Smooth muscle cell (in vitro differentiated cells): ENCODE data around the gene CREB5. TPM values are rescaled to one million over a fixed set of nuclear protein-coding genes. Genes with fewer than 3 reads are reported as not detected.

Experiments used
- DNase-seq: peaks from one replicate; lab custom pipeline; 2025; ENCODE audit not compliant: unreplicated experiment; lab: John Stamatoyannopoulos, UW
- H2AFZ ChIP-seq: fragments of 200-600 bp; sonication (generic); 2 replicates; pipeline ENCODE4 v1.6.0; 2016; ENCODE audit warnings: antibody characterized with exemption, low read depth, mild to moderate bottlenecking
- H3F3A ChIP-seq: fragments of 200-600 bp; sonication (generic); 2 replicates; pipeline ENCODE4 v1.6.0; 2017; ENCODE audit warnings: antibody characterized with exemption, low read depth
- H3K27ac ChIP-seq: fragments of 200-600 bp; sonication (generic); 2 replicates; pipeline ENCODE4 v1.5.1; 2016; ENCODE audit warnings: low read depth, mild to moderate bottlenecking
- H3K27me3 ChIP-seq: fragments of 200-600 bp; sonication (generic); 2 replicates; pipeline ENCODE4 v1.6.1; 2016; ENCODE audit warnings: low read depth, mild to moderate bottlenecking
- H3K36me3 ChIP-seq: fragments of 200-600 bp; sonication (generic); 2 replicates; pipeline ENCODE4 v1.5.1; 2016; ENCODE audit warnings: low read depth
- H3K4me1 ChIP-seq: fragments of 200-600 bp; sonication (generic); 2 replicates; pipeline ENCODE4 v1.5.1; 2016; ENCODE audit warnings: low read depth
- H3K4me2 ChIP-seq: fragments of 200-600 bp; sonication (generic); 2 replicates; pipeline ENCODE4 v1.6.0; 2016; ENCODE audit warnings: mild to moderate bottlenecking
- H3K4me3 ChIP-seq: fragments of 200-600 bp; sonication (generic); 2 replicates; pipeline ENCODE4 v1.5.1; 2016; ENCODE audit warnings: mild to moderate bottlenecking
- H3K79me2 ChIP-seq: fragments of 200-600 bp; sonication (generic); 2 replicates; pipeline ENCODE4 v1.6.0; 2016; ENCODE audit warnings: low read depth, mild to moderate bottlenecking
- H3K9ac ChIP-seq: fragments of 200-600 bp; sonication (generic); 2 replicates; pipeline ENCODE4 v1.6.0; 2016; ENCODE audit warnings: low read depth
- H3K9me3 ChIP-seq: fragments of 200-600 bp; sonication (generic); replicated peaks from 2 replicates; pipeline ENCODE4 v1.5.1; 2016; ENCODE audit warnings: low read depth
- H4K20me1 ChIP-seq: fragments of 200-600 bp; sonication (generic); 2 replicates; pipeline ENCODE4 v1.6.0; 2016; ENCODE audit warnings: low read depth
- WGBS: methylation state at CpG from one replicate; pipeline ENCODE4 v1.1.7; 2016; ENCODE audit warnings: low lambda C conversion rate; 5-methylcytosine and 5-hydroxymethylcytosine counted together
- polyA plus RNA-seq: library from polyadenylated mRNA; unstranded; fragments of >200 nt; fragmentation: Nextera tagmentation; extraction: Ambion mirVana; gene quantifications from 2 replicates; pipeline ENCODE4 v1.2.1, GENCODE V29; 2016
- total RNA-seq: library from RNA; depleted of rRNA; stranded (reverse); fragments of >200 nt; gene quantifications from 2 replicates; pipeline ENCODE4 v1.2.3, GENCODE V29; 2014
- TF ChIP-seq, protein P1 (sequence below): fragments of 200-600 bp; sonication (generic); IDR thresholded peaks from 2 replicates; pipeline ENCODE4 v1.5.1; 2017; ENCODE audit warnings: borderline replicate concordance, mild to moderate bottlenecking, antibody characterized with exemption; ENCODE audit not compliant: insufficient read depth, poor library complexity, severe bottlenecking

The CREB5 gene
- total and polyA plus RNA-seq, 2 experiments from 2014 or later = 6.2 to 18.2 TPM

GRCh38 chr7:28656529-28656928, 244.2 kb downstream of the CREB5 start:
- no peaks in the 10 kb centered on the region for H3K36me3 ChIP-seq
- no peak overlapping the region for H3K9ac ChIP-seq
- H3K27me3 ChIP-seq = peaks cover 3% of the 10 kb centered on the region
- no peaks in the 10 kb centered on the region for H3F3A ChIP-seq
- H3K4me1 ChIP-seq = no peaks in the 10 kb centered on the region
- peaks cover 11% of the 10 kb centered on the region for H3K9me3 ChIP-seq
- H4K20me1 ChIP-seq = no peaks in the 10 kb centered on the region
- no peaks in the 10 kb centered on the region for H3K79me2 ChIP-seq
- H3K4me2 ChIP-seq = no peak overlapping the region
- no peak overlapping the region for H3K4me3 ChIP-seq
- H2AFZ ChIP-seq = no peak overlapping the region
- no peak for DNase-seq
- H3K27ac ChIP-seq = no peak overlapping the region
- TF ChIP-seq, protein P1, sequence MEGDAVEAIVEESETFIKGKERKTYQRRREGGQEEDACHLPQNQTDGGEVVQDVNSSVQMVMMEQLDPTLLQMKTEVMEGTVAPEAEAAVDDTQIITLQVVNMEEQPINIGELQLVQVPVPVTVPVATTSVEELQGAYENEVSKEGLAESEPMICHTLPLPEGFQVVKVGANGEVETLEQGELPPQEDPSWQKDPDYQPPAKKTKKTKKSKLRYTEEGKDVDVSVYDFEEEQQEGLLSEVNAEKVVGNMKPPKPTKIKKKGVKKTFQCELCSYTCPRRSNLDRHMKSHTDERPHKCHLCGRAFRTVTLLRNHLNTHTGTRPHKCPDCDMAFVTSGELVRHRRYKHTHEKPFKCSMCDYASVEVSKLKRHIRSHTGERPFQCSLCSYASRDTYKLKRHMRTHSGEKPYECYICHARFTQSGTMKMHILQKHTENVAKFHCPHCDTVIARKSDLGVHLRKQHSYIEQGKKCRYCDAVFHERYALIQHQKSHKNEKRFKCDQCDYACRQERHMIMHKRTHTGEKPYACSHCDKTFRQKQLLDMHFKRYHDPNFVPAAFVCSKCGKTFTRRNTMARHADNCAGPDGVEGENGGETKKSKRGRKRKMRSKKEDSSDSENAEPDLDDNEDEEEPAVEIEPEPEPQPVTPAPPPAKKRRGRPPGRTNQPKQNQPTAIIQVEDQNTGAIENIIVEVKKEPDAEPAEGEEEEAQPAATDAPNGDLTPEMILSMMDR = no peak
- 96% methylated on average over 1 of the region's 1 CpG for WGBS

GRCh38 chr7:28658381-28658780, 246.1 kb downstream of the CREB5 start:
- H3K27ac ChIP-seq = no peak overlapping the region
- peaks cover 3% of the 10 kb centered on the region for H3K27me3 ChIP-seq
- peaks cover 11% of the 10 kb centered on the region for H3K9me3 ChIP-seq
- H3K4me3 ChIP-seq = no peak overlapping the region
- H3K4me1 ChIP-seq = no peaks in the 10 kb centered on the region
- H3K36me3 ChIP-seq = no peaks in the 10 kb centered on the region
- H3K79me2 ChIP-seq = no peaks in the 10 kb centered on the region
- no peak overlapping the region for H3K9ac ChIP-seq
- DNase-seq = no peak
- H4K20me1 ChIP-seq = no peaks in the 10 kb centered on the region
- no peak overlapping the region for H2AFZ ChIP-seq
- no peak overlapping the region for H3K4me2 ChIP-seq
- TF ChIP-seq, protein P1 = no peak
- no peaks in the 10 kb centered on the region for H3F3A ChIP-seq
- WGBS = 88% methylated on average over 5 of the region's 5 CpGs

DNA sequence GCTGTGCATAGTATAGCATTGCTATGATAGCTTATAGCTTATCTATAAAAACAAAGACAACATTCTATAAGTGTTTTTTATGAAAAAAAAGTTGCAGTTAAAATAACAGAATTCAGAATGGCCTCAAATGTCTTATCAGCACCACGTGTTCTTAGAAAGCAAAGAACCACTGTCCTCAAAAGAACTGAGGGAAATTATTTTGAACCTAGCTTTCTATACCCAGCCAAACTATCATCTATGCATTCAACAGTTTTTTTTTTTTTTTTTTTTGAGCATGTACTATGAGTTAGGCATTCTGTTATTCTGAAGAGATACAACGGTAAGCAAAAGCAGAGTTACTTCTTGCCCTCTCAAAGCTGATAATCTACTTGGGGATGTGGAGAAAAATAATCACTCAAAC, 247.8 kb downstream of the CREB5 start:
- no peak for DNase-seq

More for the DNA sequence above, 247.8 kb downstream of the CREB5 start:
- Histone ChIP-seq H3K9me3 (peaks cover 11% of the 10 kb centered on the region), H3K9ac (no peak overlapping the region), H3F3A (no peaks in the 10 kb centered on the region), H3K4me1 (no peaks in the 10 kb centered on the region), H3K4me2 (no peak overlapping the region), H4K20me1 (no peaks in the 10 kb centered on the region), H3K79me2 (no peaks in the 10 kb centered on the region), H3K4me3 (no peak overlapping the region), H3K36me3 (no peaks in the 10 kb centered on the region), H3K27me3 (peaks cover 11% of the 10 kb centered on the region), H2AFZ (no peak overlapping the region), H3K27ac (no peak overlapping the region)
- TF ChIP-seq, protein P1 = no peak
- WGBS = 87% methylated on average over 2 of the region's 2 CpGs
